H9 (cell line): ENCODE measurements around the gene CRABP1. TPM values are rescaled to one million over a fixed set of nuclear protein-coding genes. Genes with fewer than 3 reads are reported as not detected.

Source experiments
- DNase-seq: peaks from one replicate; pipeline ENCODE4 v3.0.0-alpha.2; 2017
- H2AFZ ChIP-seq: one replicate; pipeline ENCODE4 v1.6.1; 2013; ENCODE audit warnings: mild to moderate bottlenecking, low read length, control low read depth, moderate library complexity
- H2AK5ac ChIP-seq: 2 replicates; pipeline ENCODE4 v1.6.1; 2013; ENCODE audit warnings: low read length, control low read depth, mixed read lengths; ENCODE audit not compliant: insufficient read length
- H2BK120ac ChIP-seq: one replicate; pipeline ENCODE4 v1.6.1; 2013; ENCODE audit warnings: low read depth, mild to moderate bottlenecking, low read length, control low read depth, inconsistent platforms; ENCODE audit not compliant: poor library complexity, severe bottlenecking
- H2BK12ac ChIP-seq: 2 replicates; pipeline ENCODE4 v1.6.1; 2013; ENCODE audit warnings: low read length, control low read depth, mixed read lengths, low read depth; ENCODE audit not compliant: insufficient read length
- H2BK15ac ChIP-seq: 2 replicates; pipeline ENCODE4 v1.6.1; 2013; ENCODE audit warnings: low read depth, low read length, control low read depth
- H2BK20ac ChIP-seq: one replicate; pipeline ENCODE4 v1.6.1; 2013; ENCODE audit warnings: low read depth, mild to moderate bottlenecking, low read length, control low read depth, inconsistent platforms; ENCODE audit not compliant: poor library complexity, severe bottlenecking
- H2BK5ac ChIP-seq: 2 replicates; pipeline ENCODE4 v1.6.1; 2013; ENCODE audit warnings: low read length, control low read depth, mixed read lengths; ENCODE audit not compliant: insufficient read length
- H3K14ac ChIP-seq: 2 replicates; pipeline ENCODE4 v1.6.1; 2013; ENCODE audit warnings: low read length, control low read depth; ENCODE audit not compliant: insufficient read depth
- H3K18ac ChIP-seq: 2 replicates; pipeline ENCODE4 v1.6.1; 2013; ENCODE audit warnings: low read depth, mild to moderate bottlenecking, mixed read lengths, low read length, control low read depth; ENCODE audit not compliant: insufficient read length
- H3K23ac ChIP-seq: 2 replicates; pipeline ENCODE4 v1.6.1; 2013; ENCODE audit warnings: low read length, control low read depth, mixed read lengths, low read depth; ENCODE audit not compliant: insufficient read length
- H3K23me2 ChIP-seq: 2 replicates; pipeline ENCODE4 v1.6.1; 2013; ENCODE audit warnings: low read depth, mild to moderate bottlenecking, mixed read lengths, low read length, control low read depth; ENCODE audit not compliant: insufficient read length, poor library complexity, severe bottlenecking
- H3K27ac ChIP-seq: 2 replicates; pipeline ENCODE4 v1.5.1; 2013; ENCODE audit warnings: low read length, control low read depth, mixed read lengths, low read depth; ENCODE audit not compliant: insufficient read length
- H3K27me3 ChIP-seq: 2 replicates; pipeline ENCODE4 v1.6.1; 2013; ENCODE audit warnings: low read length, control low read depth, inconsistent platforms; ENCODE audit not compliant: insufficient read depth
- H3K4ac ChIP-seq: 2 replicates; pipeline ENCODE4 v1.6.1; 2013; ENCODE audit warnings: low read depth, mild to moderate bottlenecking, control low read depth, inconsistent platforms, low read length, moderate library complexity
- H3K4me1 ChIP-seq: 2 replicates; pipeline ENCODE4 v1.6.1; 2013; ENCODE audit warnings: low read length, control low read depth, inconsistent platforms; ENCODE audit not compliant: insufficient read depth
- H3K4me2 ChIP-seq: 2 replicates; pipeline ENCODE4 v1.6.1; 2013; ENCODE audit warnings: low read length, control low read depth, mixed read lengths; ENCODE audit not compliant: insufficient read length, insufficient read depth
- H3K56ac ChIP-seq: 2 replicates; pipeline ENCODE4 v1.6.1; 2013; ENCODE audit warnings: low read depth, mild to moderate bottlenecking, mixed read lengths, low read length, control low read depth; ENCODE audit not compliant: insufficient read length
- H3K79me1 ChIP-seq: 2 replicates; pipeline ENCODE4 v1.6.1; 2013; ENCODE audit warnings: low read depth, mild to moderate bottlenecking, moderate library complexity, low read length, control low read depth, inconsistent platforms; ENCODE audit not compliant: insufficient read depth, poor library complexity, severe bottlenecking
- H3K79me2 ChIP-seq: 2 replicates; pipeline ENCODE4 v1.6.1; 2013; ENCODE audit warnings: low read length, control low read depth, inconsistent platforms; ENCODE audit not compliant: insufficient read depth
- H3K9ac ChIP-seq: 2 replicates; pipeline ENCODE4 v1.6.1; 2013; ENCODE audit warnings: low read length, control low read depth, mixed read lengths; ENCODE audit not compliant: insufficient read length; ENCODE audit errors: extremely low read depth
- H3K9me3 ChIP-seq: one replicate; pipeline ENCODE4 v1.6.1; 2013; ENCODE audit warnings: low read depth, low read length, inconsistent platforms; ENCODE audit not compliant: control insufficient read depth
- H3T11ph ChIP-seq: one replicate; pipeline ENCODE4 v1.6.1; 2013; ENCODE audit warnings: mild to moderate bottlenecking, low read length, control low read depth, inconsistent platforms
- H4K20me1 ChIP-seq: one replicate; pipeline ENCODE4 v1.6.1; 2013; ENCODE audit not compliant: control insufficient read depth, insufficient read length, insufficient read depth
- H4K5ac ChIP-seq: 2 replicates; pipeline ENCODE4 v1.6.1; 2013; ENCODE audit warnings: low read depth, mild to moderate bottlenecking, mixed read lengths, low read length, control low read depth; ENCODE audit not compliant: insufficient read length
- H4K8ac ChIP-seq: replicated peaks from 2 replicates; pipeline ENCODE4 v1.6.1; 2013; ENCODE audit warnings: low read length, control low read depth, mixed read lengths, low read depth; ENCODE audit not compliant: insufficient read length
- H4K91ac ChIP-seq: 2 replicates; pipeline ENCODE4 v1.6.1; 2013; ENCODE audit warnings: low read depth, mild to moderate bottlenecking, moderate library complexity, mixed read lengths, low read length, control low read depth; ENCODE audit not compliant: insufficient read length
- H3K27ac Mint-ChIP-seq, 3 experiments: 2 replicates in 2 of 3; 3 replicates in 1 of 3; pipeline ENCODE4 v1.8.0; 2020 to 2021; ENCODE audit warnings: mixed read lengths in 3 of 3, mild to moderate bottlenecking in 1 of 3, moderate library complexity in 1 of 3
- H3K27me3 Mint-ChIP-seq: 2 replicates; pipeline ENCODE4 v1.8.0; 2021; ENCODE audit warnings: low read depth, mild to moderate bottlenecking, moderate library complexity, mixed read lengths
- H3K36me3 Mint-ChIP-seq, 3 experiments: 2 replicates in 2 of 3; 3 replicates in 1 of 3; pipeline ENCODE4 v1.8.0; 2020 to 2021; ENCODE audit warnings: low read depth in 3 of 3, mixed read lengths in 3 of 3; ENCODE audit not compliant: insufficient read depth in 1 of 3
- H3K4me1 Mint-ChIP-seq, 2 experiments: 2 replicates each; pipeline ENCODE4 v1.8.0; 2020; ENCODE audit warnings: mixed read lengths in 2 of 2
- H3K4me3 Mint-ChIP-seq, 2 experiments: 2 replicates in 1 of 2; 3 replicates in 1 of 2; pipeline ENCODE4 v1.8.0; 2020 to 2021; ENCODE audit warnings: mild to moderate bottlenecking in 2 of 2, mixed read lengths in 2 of 2, moderate library complexity in 1 of 2
- H3K9me3 Mint-ChIP-seq, 2 experiments: 2 replicates in 1 of 2; 3 replicates in 1 of 2; pipeline ENCODE4 v1.8.0; 2020; ENCODE audit warnings: mild to moderate bottlenecking in 2 of 2, mixed read lengths in 2 of 2, moderate library complexity in 1 of 2
- WGBS: extraction: QIAGEN DNeasy Blood & Tissue Kit; methylation state at CpG from one replicate; pipeline ENCODE4 v1.1.7; 2013; ENCODE audit warnings: missing lambda C conversion rate, low lambda C conversion rate, mixed read lengths; ENCODE audit not compliant: insufficient read length; ENCODE audit errors: extremely low coverage; 5-methylcytosine and 5-hydroxymethylcytosine counted together
- total RNA-seq: library from RNA; stranded (reverse); gene quantifications from 2 replicates; pipeline ENCODE4 v1.2.1, GENCODE V29; 2021
- TF ChIP-seq, protein P1 (sequence below): fragments of 200-600 bp; sonication (generic); conservative IDR thresholded peaks from 3 replicates; pipeline ENCODE4 v1.8.0; 2021; ENCODE audit warnings: antibody characterized with exemption, mild to moderate bottlenecking

CRABP1 gene
- total RNA-seq, 1 experiment from 2014 or later, result 93.1 TPM

DNA sequence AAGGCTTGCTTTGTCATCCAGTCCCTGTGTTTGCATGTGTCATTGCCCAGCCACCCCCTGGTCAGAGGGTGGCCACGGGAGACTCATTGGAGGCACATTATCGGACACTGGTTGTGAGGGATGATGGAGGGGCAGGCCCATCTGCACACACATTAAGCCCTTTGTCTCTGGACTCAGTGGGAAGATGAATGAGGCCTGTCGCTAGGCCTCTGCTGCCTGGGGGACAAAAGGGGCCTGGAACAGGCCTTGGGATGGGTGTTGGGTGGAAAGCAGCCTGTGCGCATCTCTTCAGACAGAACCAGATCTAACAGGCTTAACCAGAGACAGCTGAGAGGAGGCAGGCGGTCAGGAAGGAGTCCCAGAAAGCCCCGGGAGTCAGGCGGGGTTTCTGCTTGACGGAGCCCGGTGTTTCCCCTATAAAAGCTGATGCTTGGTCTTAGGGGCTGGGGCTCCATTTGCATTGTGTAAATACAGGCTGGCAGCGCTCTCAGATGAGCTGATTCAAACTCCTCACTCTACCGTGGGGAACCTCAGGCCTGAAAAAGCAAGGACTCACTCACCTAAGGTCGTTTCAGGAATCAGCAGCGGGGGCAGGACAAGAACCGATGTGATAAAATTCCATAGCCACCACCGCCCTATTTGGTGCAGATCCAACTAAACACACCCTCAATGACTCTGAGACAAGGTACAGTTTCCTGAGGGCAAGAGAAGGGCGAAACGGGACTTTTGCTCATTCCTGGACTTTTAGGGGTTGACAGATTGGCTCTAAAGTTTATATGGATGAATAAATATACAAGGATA is 23.7 kb upstream of the CRABP1 start:
- H2BK20ac ChIP-seq, result no peak overlapping the region
- no peak overlapping the region for H2BK15ac ChIP-seq
- no peaks in the 10 kb centered on the region for H4K20me1 ChIP-seq
- H3K9ac ChIP-seq, result no peak overlapping the region
- no peak overlapping the region for H4K8ac ChIP-seq
- no peak overlapping the region for H3K23ac ChIP-seq
- Mint-ChIP-seq H3K9me3 (no peaks in the 10 kb centered on the region; a peak in 1 of 5 replicates), H3K27me3 (peaks cover 2% of the 10 kb centered on the region; the same call in 1 of the 2 replicates), H3K27ac (peak overlapping the region; percentile 87 to 94 (median 93)), H3K36me3 (no peaks in the 10 kb centered on the region), H3K4me3 (peak overlapping the region in 1 of 2 experiments; percentile 16; a peak in 1 of 5 replicates), H3K4me1 (peaks cover 37 to 54% of the 10 kb centered on the region in 2 experiments)
- H2BK12ac ChIP-seq, result no peak overlapping the region
- peaks cover 4% of the 10 kb centered on the region; the same call in 1 of the 2 replicates for H3K4me1 ChIP-seq
- H3K27me3 ChIP-seq, result no peaks in the 10 kb centered on the region
- no peak overlapping the region for H3K56ac ChIP-seq
- H3K4me2 ChIP-seq, result no peak overlapping the region
- H3K18ac ChIP-seq, result no peak overlapping the region
- H3K27ac ChIP-seq, result no peak overlapping the region
- no peak overlapping the region for H4K5ac ChIP-seq
- no peak overlapping the region for H3T11ph ChIP-seq
- no peak overlapping the region for H2AK5ac ChIP-seq
- no peak overlapping the region for H2BK120ac ChIP-seq
- TF ChIP-seq, protein P1, sequence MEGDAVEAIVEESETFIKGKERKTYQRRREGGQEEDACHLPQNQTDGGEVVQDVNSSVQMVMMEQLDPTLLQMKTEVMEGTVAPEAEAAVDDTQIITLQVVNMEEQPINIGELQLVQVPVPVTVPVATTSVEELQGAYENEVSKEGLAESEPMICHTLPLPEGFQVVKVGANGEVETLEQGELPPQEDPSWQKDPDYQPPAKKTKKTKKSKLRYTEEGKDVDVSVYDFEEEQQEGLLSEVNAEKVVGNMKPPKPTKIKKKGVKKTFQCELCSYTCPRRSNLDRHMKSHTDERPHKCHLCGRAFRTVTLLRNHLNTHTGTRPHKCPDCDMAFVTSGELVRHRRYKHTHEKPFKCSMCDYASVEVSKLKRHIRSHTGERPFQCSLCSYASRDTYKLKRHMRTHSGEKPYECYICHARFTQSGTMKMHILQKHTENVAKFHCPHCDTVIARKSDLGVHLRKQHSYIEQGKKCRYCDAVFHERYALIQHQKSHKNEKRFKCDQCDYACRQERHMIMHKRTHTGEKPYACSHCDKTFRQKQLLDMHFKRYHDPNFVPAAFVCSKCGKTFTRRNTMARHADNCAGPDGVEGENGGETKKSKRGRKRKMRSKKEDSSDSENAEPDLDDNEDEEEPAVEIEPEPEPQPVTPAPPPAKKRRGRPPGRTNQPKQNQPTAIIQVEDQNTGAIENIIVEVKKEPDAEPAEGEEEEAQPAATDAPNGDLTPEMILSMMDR, result no peak
- no peaks in the 10 kb centered on the region for H3K9me3 ChIP-seq
- H3K14ac ChIP-seq, result peak overlapping the region; percentile 41; the same call in 1 of the 2 replicates
- H3K79me2 ChIP-seq, result no peaks in the 10 kb centered on the region
- H4K91ac ChIP-seq, result no peak overlapping the region
- no peak overlapping the region for H2BK5ac ChIP-seq
- no CpG with 5 or more reads among the region's 17 CpGs for WGBS
- no peak overlapping the region for H2AFZ ChIP-seq
- H3K4ac ChIP-seq, result no peak overlapping the region
- no peaks in the 10 kb centered on the region for H3K23me2 ChIP-seq
- DNase-seq, result peak; percentile 54
- no peaks in the 10 kb centered on the region for H3K79me1 ChIP-seq
